GM12873 (cell line): ENCODE measurements around the gene FXYD6.

Experiments
- TF ChIP-seq, protein P1 (sequence below): IDR thresholded peaks from 2 replicates; pipeline ENCODE4 v1.5.1; 2012; ENCODE audit warnings: low read depth, mild to moderate bottlenecking, moderate library complexity, low read length, control low read depth; ENCODE audit not compliant: insufficient read depth; ENCODE audit errors: missing control alignments

Gene FXYD6

DNA sequence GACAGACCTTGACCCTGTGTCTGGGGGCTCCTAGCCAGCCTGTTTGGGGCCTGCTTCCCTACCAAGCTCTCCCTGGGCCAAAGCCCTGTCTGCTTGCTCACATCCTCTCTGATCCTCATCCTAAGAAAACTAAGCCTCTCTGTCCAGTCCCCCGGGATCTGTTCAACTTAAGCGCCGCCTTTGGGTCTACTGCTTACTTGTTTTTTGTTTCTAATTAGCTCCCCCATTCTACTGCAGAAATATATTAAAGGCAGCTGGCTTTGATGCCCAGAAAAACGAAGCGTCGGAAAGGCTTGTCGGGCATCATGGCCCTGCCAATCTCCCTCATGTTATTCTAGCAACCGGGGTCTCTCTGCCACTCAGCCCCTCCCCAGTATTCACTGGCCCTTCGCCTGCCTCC is 82.9 kb downstream of the FXYD6 start:
- TF ChIP-seq, protein P1, sequence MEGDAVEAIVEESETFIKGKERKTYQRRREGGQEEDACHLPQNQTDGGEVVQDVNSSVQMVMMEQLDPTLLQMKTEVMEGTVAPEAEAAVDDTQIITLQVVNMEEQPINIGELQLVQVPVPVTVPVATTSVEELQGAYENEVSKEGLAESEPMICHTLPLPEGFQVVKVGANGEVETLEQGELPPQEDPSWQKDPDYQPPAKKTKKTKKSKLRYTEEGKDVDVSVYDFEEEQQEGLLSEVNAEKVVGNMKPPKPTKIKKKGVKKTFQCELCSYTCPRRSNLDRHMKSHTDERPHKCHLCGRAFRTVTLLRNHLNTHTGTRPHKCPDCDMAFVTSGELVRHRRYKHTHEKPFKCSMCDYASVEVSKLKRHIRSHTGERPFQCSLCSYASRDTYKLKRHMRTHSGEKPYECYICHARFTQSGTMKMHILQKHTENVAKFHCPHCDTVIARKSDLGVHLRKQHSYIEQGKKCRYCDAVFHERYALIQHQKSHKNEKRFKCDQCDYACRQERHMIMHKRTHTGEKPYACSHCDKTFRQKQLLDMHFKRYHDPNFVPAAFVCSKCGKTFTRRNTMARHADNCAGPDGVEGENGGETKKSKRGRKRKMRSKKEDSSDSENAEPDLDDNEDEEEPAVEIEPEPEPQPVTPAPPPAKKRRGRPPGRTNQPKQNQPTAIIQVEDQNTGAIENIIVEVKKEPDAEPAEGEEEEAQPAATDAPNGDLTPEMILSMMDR = no peak

DNA sequence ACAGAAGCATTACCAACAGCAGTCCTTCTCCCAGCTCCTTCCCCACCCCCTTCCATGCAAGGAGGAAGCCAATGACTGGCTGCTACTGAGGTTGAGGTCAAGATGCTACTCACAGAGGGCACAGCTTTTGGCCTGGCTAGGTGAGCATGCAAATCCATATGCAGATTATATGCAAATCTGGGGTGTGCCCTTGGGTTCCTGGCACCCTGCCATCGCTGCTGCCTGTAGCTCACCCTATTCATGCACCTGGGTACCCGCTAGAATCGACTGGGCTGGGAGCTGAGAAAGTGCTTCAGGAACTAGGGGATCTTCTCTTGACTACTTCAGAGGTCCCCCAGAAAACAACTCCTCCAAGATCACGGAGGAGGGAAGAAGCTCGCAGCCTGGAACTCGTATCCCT is 83.5 kb downstream of the FXYD6 start:
- TF ChIP-seq, protein P1 = no peak

DNA sequence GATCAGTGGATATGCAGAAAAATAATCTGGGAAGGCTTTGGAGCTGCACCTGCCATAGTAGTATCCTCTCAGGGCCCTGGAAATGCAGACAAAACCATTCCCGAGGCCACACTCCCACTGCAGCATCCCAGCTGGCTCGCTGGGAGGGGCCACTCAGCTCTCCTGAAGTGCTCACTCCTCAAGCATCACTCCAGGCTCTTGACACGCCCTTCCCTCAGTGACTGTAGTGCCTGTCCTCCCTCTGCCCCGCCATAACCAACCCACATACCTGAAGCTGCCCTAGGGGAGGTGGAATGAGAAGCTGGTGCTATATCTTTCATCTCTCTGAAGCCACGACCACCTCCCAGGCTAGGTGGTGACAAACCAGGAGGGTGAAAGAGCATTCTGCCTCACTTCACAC is 84.2 kb downstream of the FXYD6 start:
- TF ChIP-seq, protein P1 = no peak

DNA sequence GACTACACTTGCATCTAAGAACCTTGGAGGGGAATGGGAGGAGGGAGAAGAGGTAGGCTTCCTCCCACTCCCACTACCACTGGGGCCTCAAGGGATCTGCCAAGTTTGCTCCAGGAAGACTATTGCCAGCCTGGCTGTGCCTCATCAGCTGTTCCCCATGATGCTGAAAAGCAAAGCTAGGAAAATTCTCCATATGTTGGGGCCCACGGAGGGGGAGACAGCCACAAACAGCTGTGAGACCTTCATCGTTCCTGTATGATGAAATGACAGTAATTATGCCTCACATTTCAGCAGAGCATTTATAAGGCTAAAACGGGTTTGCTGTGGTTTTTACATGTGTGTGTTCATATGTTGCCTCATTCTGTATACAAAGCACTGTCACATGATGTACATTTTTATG is 86.2 kb downstream of the FXYD6 start:
- TF ChIP-seq, protein P1 = no peak

DNA sequence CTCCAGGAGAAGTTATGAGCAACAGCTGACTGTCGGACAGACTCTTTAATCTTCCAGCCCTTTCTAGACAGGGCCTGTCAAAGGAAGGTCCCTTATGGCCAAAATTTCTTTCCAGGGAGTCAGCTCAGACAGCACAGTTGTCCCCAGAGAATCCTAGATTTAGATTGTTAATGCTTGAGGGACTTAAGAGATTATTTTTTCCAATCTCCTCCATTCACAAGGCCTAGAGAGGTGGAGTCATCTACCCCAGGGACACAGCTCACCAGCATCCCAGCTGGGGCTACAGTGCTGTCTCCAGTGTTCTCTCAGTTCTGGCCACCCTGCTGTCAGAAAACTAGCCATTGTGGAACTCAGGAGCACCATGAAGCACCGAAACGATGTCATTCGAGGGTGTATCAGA is 87.2 kb downstream of the FXYD6 start:
- TF ChIP-seq, protein P1 = no peak
